Measurements from ENCODE around the gene DUOX1. TPM values are rescaled to one million over a fixed set of nuclear protein-coding genes. Genes with fewer than 3 reads are reported as not detected.

Gene DUOX1
- total and polyA plus RNA-seq, 2 donors (not counting 3 experiments of a cell fraction or from before 2014, with no cell fraction given): not detected

DNA sequence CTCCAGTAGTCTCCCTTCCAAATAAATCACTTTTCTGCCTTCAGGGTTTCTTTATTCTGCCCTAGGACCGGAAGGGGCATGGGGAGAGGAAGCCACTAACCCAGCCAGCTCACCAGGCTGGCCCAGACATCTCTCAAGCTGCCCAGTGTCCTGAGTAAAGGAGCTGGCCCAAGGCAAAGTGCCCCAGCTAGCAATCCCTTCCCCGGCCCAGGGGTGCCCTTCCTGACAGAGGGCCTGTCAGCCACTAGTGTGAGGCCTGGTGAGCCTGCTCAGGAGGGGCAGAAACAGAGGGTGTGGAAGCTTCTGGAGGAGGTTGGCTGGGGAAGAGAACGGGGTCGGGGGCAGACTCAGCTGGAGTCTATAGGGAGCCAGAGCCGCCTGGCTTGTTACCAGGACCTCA, 35.7 kb downstream of the DUOX1 start:
- Histone ChIP-seq H3K27ac (ENCODE audit: insufficient read depth, low read depth, low read length) (no peak overlapping the region), H2AFZ (ENCODE audit: low read depth, low read length) (no peak overlapping the region), H3K9me3 (replicated peaks; ENCODE audit: control insufficient read depth, insufficient read depth, low read length) (no peaks in the 10 kb centered on the region), H3K9me1 (replicated peaks; ENCODE audit: control insufficient read depth, extremely low read depth, insufficient read depth, low read length) (no peaks in the 10 kb centered on the region), H3K4me2 (ENCODE audit: insufficient read depth, low read length) (no peak overlapping the region), H4K20me1 (replicated peaks; ENCODE audit: control insufficient read depth, extremely low read depth, insufficient read depth, low read length) (no peaks in the 10 kb centered on the region), H3K79me2 (ENCODE audit: control insufficient read depth, insufficient read depth, low read length) (no peaks in the 10 kb centered on the region), H3K4me3 (replicated peaks in 1 of 3; ENCODE audit: insufficient read depth in 1 of 3, low read depth in 1 of 3, low read length in 3 of 3) (no peak overlapping the region), H3K27me3 (ENCODE audit: control insufficient read depth in 2 of 2, insufficient read depth in 2 of 2, low read length in 2 of 2) (no peaks in the 10 kb centered on the region), H3K9ac (replicated peaks; ENCODE audit: extremely low read depth, insufficient read depth, low read length) (no peak overlapping the region), H3K36me3 (ENCODE audit: control insufficient read depth in 2 of 2, extremely low read depth in 1 of 2, insufficient read depth in 2 of 2, low read length in 2 of 2) (no peaks in the 10 kb centered on the region), H3K4me1 (ENCODE audit: control insufficient read depth, extremely low read depth, insufficient read depth, low read length) (peaks cover 3% of the 10 kb centered on the region)
- intact Hi-C loops (cut with micrococcal nuclease): no loop called here
- no peak for TF ChIP-seq POLR2AphosphoS5 (IDR thresholded peaks at IDR 0.05; ENCODE audit: insufficient read depth, low read depth, low read length)
- no peak for TF ChIP-seq MYC (IDR thresholded peaks at IDR 0.05; ENCODE audit: low read depth, low read length)
- TF ChIP-seq, protein P1, sequence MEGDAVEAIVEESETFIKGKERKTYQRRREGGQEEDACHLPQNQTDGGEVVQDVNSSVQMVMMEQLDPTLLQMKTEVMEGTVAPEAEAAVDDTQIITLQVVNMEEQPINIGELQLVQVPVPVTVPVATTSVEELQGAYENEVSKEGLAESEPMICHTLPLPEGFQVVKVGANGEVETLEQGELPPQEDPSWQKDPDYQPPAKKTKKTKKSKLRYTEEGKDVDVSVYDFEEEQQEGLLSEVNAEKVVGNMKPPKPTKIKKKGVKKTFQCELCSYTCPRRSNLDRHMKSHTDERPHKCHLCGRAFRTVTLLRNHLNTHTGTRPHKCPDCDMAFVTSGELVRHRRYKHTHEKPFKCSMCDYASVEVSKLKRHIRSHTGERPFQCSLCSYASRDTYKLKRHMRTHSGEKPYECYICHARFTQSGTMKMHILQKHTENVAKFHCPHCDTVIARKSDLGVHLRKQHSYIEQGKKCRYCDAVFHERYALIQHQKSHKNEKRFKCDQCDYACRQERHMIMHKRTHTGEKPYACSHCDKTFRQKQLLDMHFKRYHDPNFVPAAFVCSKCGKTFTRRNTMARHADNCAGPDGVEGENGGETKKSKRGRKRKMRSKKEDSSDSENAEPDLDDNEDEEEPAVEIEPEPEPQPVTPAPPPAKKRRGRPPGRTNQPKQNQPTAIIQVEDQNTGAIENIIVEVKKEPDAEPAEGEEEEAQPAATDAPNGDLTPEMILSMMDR (IDR thresholded peaks at IDR 0.05; ENCODE audit: extremely low read depth in 1 of 2, insufficient read depth in 1 of 2, low read depth in 1 of 2, low read length in 2 of 2): no peak
- no peak for TF ChIP-seq GATA2 (IDR thresholded peaks at IDR 0.05; ENCODE audit: insufficient read depth, insufficient read length, low read depth, low read length)
- TF ChIP-seq EZH2 (IDR thresholded peaks at IDR 0.05; ENCODE audit: borderline replicate concordance, low read depth, low read length, severe bottlenecking): no peak
- no peak for TF ChIP-seq FOS (IDR thresholded peaks at IDR 0.05; ENCODE audit: borderline replicate concordance, insufficient read depth, low read length)
- TF ChIP-seq JUN (IDR thresholded peaks at IDR 0.05; ENCODE audit: borderline replicate concordance, insufficient read depth, insufficient read length, low read depth): no peak
- TF ChIP-seq, protein P2, sequence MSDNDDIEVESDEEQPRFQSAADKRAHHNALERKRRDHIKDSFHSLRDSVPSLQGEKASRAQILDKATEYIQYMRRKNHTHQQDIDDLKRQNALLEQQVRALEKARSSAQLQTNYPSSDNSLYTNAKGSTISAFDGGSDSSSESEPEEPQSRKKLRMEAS (IDR thresholded peaks at IDR 0.05; ENCODE audit: insufficient read depth, insufficient read length): no peak
- no peak for TF ChIP-seq POLR2A (IDR thresholded peaks at IDR 0.05; ENCODE audit: low read depth, low read length)
- BruUV-seq (replicated peaks): no TSS peak
- ChIA-PET POLR2A (interaction anchor here (1.3 kb wide), 1 partner anchor 237 kb away, joined by 4 read pairs; a partner anchor contains a TSS), CTCF (interaction anchor here (1.0 to 4.2 kb wide), 6 partner anchors 19 to 292 kb away, joined by 3 to 98 read pairs (median 28); a partner anchor contains a TSS)
- dilution Hi-C loops (cut with MboI; ENCODE audit: extremely low pct_ligation_motif_present, low sequenced_read_pairs): no loop called here
- DNase-seq (ENCODE audit: low read depth, low spot score) (no peak), FAIRE-seq (no peak)
